ENCODE measurements around the gene SORBS1.

The SORBS1 gene

DNA sequence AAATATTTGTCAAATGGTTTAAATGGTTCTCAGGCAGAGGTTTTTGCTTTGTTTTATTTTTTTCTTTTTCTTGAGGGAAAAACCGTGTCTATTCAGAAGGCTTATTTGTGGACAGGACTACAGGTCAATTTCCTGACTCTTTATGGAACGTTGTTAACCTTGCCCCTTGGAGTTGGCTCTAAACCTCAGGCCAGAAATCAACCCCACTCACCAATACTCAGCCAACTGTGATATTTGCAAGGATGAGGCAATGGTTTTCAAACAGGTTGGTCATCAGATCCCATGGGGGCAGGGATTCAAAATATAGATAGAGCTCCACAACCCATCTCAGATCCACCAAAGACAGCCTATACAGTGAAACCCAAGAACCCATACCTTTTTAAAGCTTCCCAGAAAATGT is 280.5 kb downstream of the SORBS1 start:
- DNase-seq = no peak

DNA sequence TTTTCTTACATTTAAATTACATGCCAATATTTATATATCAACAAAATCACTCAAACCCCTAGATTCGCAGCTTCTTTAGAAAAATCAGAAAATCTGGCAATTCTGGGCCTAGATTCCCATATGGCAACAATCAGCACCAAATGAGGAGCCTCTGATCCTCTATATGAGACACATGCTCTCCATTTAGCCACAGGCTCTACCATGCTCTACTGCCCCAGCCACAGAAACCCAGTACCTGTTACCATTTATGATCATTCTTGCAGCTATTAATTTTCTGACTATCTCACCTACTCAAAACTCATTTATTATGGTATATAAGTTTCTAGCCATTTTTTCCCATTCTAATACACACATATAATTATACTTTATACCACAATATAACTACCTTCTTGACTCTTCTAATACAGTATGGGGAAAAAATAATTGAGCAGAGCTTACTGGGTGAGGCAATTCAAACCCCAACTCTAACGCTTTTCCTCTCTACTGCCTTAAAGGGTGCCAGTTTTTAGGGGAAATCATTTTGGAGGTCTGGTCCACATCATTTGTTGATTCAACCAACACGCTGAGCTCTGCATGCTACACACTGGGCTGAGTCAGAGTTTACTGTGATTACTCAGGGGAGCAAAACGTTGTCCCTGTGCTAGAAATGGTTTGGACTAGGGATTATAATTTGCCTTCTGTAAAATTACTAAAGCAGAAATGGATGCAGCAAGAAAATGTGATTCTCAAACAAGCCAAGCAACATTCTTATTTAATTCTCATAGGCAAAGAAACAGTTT is 281.9 kb downstream of the SORBS1 start:
- DNase-seq = no peak

DNA sequence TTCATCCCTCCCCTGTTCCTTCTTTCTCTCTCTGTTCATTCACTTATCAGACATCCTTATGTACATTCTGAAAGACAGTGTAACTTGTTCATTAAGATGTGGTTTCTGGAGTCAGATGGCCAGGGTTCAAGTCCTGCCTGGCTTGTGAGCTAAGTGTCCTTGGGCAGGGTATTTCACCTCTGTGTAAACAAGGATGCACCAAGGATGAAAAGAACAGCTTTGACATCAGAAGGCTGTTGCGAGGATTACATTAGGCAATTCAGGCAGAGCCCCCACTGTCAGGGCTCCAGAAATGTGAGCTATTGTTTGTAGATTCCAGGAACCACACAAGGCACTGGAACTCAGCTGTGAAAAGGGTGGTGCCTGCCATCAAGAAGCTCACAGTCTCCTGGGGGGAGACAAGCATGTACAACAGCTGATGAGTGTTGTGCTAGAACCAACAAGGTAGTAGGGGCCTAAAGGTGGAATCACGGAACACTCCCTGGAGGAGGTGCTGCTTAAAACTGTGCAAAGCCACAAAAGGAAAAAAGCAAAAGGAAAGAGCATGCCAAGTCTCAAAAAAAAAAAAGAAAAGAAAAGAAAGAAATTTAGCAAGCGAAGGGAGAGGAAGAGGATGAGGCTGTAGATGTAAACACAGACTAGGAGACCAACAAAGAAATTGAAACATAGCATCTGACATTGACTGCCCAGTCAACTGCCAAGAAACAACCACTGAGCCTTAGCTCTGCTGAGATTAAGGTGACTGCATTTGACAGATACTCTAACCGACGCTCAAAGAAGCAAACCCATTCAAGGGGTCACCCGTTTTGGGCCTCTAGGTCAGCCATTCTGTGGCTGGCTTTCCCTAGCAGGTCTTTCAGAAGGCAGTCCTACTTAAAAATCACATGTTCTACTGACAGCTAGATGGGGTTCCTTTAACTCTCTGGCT is 282.8 kb downstream of the SORBS1 start:
- no peak for DNase-seq

GRCh38 chr10:95277614-95278013 is 283.6 kb downstream of the SORBS1 start:
- no peak for DNase-seq

GRCh38 chr10:95277201-95277570 is 284.0 kb downstream of the SORBS1 start:
- DNase-seq = no peak

DNA sequence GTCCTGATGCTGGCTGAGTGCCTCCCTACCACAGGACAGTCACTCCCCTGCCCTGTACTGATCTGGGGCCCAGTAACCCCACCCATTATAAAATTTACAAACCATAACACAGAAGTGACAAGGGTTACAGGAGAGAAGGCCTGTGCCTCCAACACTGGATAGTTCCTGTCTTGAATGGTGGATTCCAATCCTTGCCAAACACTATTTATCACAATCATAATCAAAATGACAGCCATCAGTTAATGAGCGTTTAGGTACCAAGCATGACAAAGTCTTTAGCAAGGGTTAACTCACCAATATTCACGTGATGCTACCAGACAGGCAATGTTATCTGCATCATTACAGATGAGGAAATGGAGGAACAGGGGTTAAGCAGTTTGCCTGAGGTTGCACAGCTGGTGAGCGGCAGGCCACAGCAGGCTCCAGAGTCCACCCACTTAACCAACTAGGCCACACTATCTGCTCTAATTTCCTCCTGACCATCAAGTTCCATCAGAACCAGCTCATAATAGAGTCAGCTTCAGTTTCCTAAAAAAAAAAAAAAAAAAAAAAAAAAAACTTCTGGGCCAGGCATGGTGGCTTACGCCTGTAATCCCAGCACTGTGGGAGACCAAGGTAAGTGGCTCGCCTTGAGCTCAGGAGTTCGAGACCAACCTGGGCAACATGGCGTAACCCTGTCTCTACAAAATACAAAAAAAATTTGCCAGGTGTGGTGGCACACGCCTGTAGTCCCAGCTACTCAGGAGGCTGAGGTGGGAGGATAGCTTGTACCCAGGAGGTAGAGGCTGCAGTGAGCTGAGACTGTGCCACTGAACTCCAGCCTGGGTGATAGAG is 284.6 kb downstream of the SORBS1 start:
- DNase-seq = no peak

- no peak for DNase-seq
Observed at GRCh38 chr10:95275726-95276366, 285.3 kb downstream of the SORBS1 start.

GRCh38 chr10:95273393-95274312 is 287.5 kb downstream of the SORBS1 start:
- no peak for DNase-seq

- DNase-seq = no peak
Observed at GRCh38 chr10:95268438-95268837, 292.7 kb downstream of the SORBS1 start.

GRCh38 chr10:95267251-95267650 is 293.9 kb downstream of the SORBS1 start:
- no peak for DNase-seq

- peak; percentile 25 to 31 for DNase-seq
Observed at GRCh38 chr10:95266674-95267095, 294.5 kb downstream of the SORBS1 start.

GRCh38 chr10:95265572-95265971 is 295.6 kb downstream of the SORBS1 start:
- DNase-seq = no peak

- no peak for DNase-seq
Observed at GRCh38 chr10:95264227-95265051, 296.7 kb downstream of the SORBS1 start.

DNA sequence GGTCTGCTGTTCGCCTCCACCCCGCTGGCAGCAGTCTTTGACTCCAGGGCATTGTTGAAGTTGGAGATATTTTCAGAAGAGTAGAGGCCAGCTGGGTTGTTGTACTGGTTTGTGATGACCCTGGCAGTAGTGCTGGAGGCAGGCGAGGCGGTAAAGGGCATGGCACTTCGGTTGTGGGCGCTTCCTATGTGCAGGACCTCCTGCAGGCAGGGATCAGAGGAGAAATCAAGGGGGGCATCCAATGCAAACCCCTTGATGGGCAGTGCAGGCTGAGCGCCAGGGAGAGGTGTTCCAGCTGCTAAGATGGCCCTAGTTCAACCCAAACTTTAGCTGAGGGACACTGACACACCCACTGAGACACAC is 297.3 kb downstream of the SORBS1 start:
- no peak for DNase-seq

- DNase-seq = no peak
Observed at GRCh38 chr10:95262763-95263518, 298.2 kb downstream of the SORBS1 start.

- no peak for DNase-seq
Observed at GRCh38 chr10:95261926-95262325, 299.2 kb downstream of the SORBS1 start.

All from CD4-positive, alpha-beta T cell treated with Interferon alpha-2 for 1 hour (primary cell).